ENCODE results near the gene CRISP2. TPM values are rescaled to one million over a fixed set of nuclear protein-coding genes. Genes with fewer than 3 reads are reported as not detected.
A peak's percentile ranks its signal among the peaks of the same experiment; 100 is the strongest.

Gene CRISP2
- total RNA-seq, 1 experiment from 2014 or later: not detected

GRCh38 chr6:49692534-49692933 lies 20.8 kb downstream of the CRISP2 start:
- Mint-ChIP-seq H3K27me3 (ENCODE audit: unreplicated experiment) (no peaks in the 10 kb centered on the region), H3K4me3 (ENCODE audit: low read depth, unreplicated experiment) (no peak overlapping the region), H3K36me3 (ENCODE audit: insufficient read depth, unreplicated experiment) (no peaks in the 10 kb centered on the region), H3K27ac (ENCODE audit: unreplicated experiment) (peak overlapping the region; percentile 28), H3K4me1 (ENCODE audit: low read depth, unreplicated experiment) (peaks cover 11% of the 10 kb centered on the region), H3K9me3 (ENCODE audit: low read depth, unreplicated experiment) (no peaks in the 10 kb centered on the region)
- TF ChIP-seq CTCF (IDR thresholded peaks at IDR 0.05; ENCODE audit: unreplicated experiment): no peak
- CTCF ChIA-PET: interaction anchor here (1.2 to 1.3 kb wide), 2 partner anchors 16 to 157 kb away, joined by 3 read pairs; no protein-coding TSS in a partner anchor
- no TSS peak for BruUV-seq (replicated peaks)
- DNase-seq: no peak
- intact Hi-C loops (cut with micrococcal nuclease; ENCODE audit: unreplicated experiment): loop anchor here (5.0 kb wide), 1 partner anchor 50 kb away; the partner anchor contains the start of gene CRISP3

- DNase-seq: peak; percentile 42
- Mint-ChIP-seq H3K4me3 (ENCODE audit: low read depth, unreplicated experiment) (peak overlapping the region; percentile 32), H3K9me3 (ENCODE audit: low read depth, unreplicated experiment) (peaks cover 2% of the 10 kb centered on the region), H3K27me3 (ENCODE audit: unreplicated experiment) (no peaks in the 10 kb centered on the region), H3K4me1 (ENCODE audit: low read depth, unreplicated experiment) (peaks cover 29% of the 10 kb centered on the region), H3K27ac (ENCODE audit: unreplicated experiment) (peak overlapping the region; percentile 80), H3K36me3 (ENCODE audit: insufficient read depth, unreplicated experiment) (no peaks in the 10 kb centered on the region)
- BruUV-seq (replicated peaks): no TSS peak
- intact Hi-C loops (cut with micrococcal nuclease; ENCODE audit: unreplicated experiment): loop anchor here (2.0 to 5.0 kb wide), 3 partner anchors 54 to 166 kb away; partner anchors contain the start of gene CRISP3
- CTCF ChIA-PET: interaction anchor here (0.5 to 1.5 kb wide), 5 partner anchors 8 to 1896 kb away, joined by 3 to 7 read pairs (median 4); no protein-coding TSS in a partner anchor
- no peak for TF ChIP-seq CTCF (IDR thresholded peaks at IDR 0.05; ENCODE audit: unreplicated experiment)
These were observed 36.6 kb downstream of the CRISP2 start for GRCh38 chr6:49676671-49677281.

GRCh38 chr6:49675816-49676215 lies 37.5 kb downstream of the CRISP2 start:
- no peaks in the 10 kb centered on the region for H3K27me3 Mint-ChIP-seq (ENCODE audit: unreplicated experiment)
- H3K9me3 Mint-ChIP-seq (ENCODE audit: low read depth, unreplicated experiment): peaks cover 4% of the 10 kb centered on the region
- H3K4me1 Mint-ChIP-seq (ENCODE audit: low read depth, unreplicated experiment): peaks cover 29% of the 10 kb centered on the region
- H3K27ac Mint-ChIP-seq (ENCODE audit: unreplicated experiment): no peak overlapping the region
- no peak for TF ChIP-seq CTCF (IDR thresholded peaks at IDR 0.05; ENCODE audit: unreplicated experiment)
- H3K36me3 Mint-ChIP-seq (ENCODE audit: insufficient read depth, unreplicated experiment): no peaks in the 10 kb centered on the region
- intact Hi-C loops (cut with micrococcal nuclease; ENCODE audit: unreplicated experiment): loop anchor here (2.0 to 5.0 kb wide), 3 partner anchors 53 to 166 kb away; partner anchors contain the start of gene CRISP3
- CTCF ChIA-PET: no interaction called here
- DNase-seq: no peak
- no TSS peak for BruUV-seq (replicated peaks)
- no peak overlapping the region for H3K4me3 Mint-ChIP-seq (ENCODE audit: low read depth, unreplicated experiment)

- Mint-ChIP-seq H3K27me3 (ENCODE audit: unreplicated experiment) (no peaks in the 10 kb centered on the region), H3K27ac (ENCODE audit: unreplicated experiment) (no peak overlapping the region), H3K36me3 (ENCODE audit: insufficient read depth, unreplicated experiment) (no peaks in the 10 kb centered on the region), H3K4me1 (ENCODE audit: low read depth, unreplicated experiment) (no peaks in the 10 kb centered on the region), H3K4me3 (ENCODE audit: low read depth, unreplicated experiment) (no peak overlapping the region), H3K9me3 (ENCODE audit: low read depth, unreplicated experiment) (peaks cover 10% of the 10 kb centered on the region)
- no peak for DNase-seq
- intact Hi-C loops (cut with micrococcal nuclease; ENCODE audit: unreplicated experiment): no loop called here
- CTCF ChIA-PET: interaction anchor here (1.2 to 1.5 kb wide), 2 partner anchors 9 to 45 kb away, joined by 3 to 7 read pairs; no protein-coding TSS in a partner anchor
- BruUV-seq (replicated peaks): no TSS peak
- no peak for TF ChIP-seq CTCF (IDR thresholded peaks at IDR 0.05; ENCODE audit: unreplicated experiment)
These were observed 45.2 kb downstream of the CRISP2 start for GRCh38 chr6:49668083-49668511.

Data from Calu3 (cell line).